ENCODE measurements around the gene PNKP.
A peak's percentile ranks its signal among the peaks of the same experiment; 100 is the strongest.

PNKP gene

GRCh38 chr19:49866933-49867782, at the start of gene PNKP:
TSS of gene PNKP (minus strand) at chr19:49867576. CDS start at chr19:49867204, 372 bp downstream.
- DNase-seq, result peak; percentile 86 to 89

GRCh38 chr19:49915271-49915670, 47.9 kb upstream of the PNKP start:
- DNase-seq, result no peak

DNA sequence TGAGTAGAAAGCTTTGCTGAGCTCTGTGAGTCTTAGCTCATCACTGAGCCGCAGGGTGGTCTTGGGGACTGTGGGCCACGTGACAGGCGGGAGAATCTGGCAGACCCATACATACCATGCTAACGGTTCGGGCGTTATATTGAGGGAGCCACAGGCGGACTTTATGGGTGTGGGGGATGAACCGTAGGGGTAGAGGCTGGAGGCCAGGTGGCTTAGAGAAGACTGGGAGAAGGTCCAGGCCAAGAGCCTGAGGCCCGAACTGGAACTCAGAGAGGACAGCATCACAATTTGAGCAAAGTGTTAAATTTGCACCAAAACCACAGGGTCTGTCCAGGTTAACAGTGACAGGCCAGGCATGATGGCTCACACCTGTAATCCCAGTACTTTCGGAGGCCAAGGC, 46.3 kb upstream of the PNKP start:
- DNase-seq, result no peak

- DNase-seq, result no peak
These were observed 45.7 kb upstream of the PNKP start for GRCh38 chr19:49912965-49913685.

DNA sequence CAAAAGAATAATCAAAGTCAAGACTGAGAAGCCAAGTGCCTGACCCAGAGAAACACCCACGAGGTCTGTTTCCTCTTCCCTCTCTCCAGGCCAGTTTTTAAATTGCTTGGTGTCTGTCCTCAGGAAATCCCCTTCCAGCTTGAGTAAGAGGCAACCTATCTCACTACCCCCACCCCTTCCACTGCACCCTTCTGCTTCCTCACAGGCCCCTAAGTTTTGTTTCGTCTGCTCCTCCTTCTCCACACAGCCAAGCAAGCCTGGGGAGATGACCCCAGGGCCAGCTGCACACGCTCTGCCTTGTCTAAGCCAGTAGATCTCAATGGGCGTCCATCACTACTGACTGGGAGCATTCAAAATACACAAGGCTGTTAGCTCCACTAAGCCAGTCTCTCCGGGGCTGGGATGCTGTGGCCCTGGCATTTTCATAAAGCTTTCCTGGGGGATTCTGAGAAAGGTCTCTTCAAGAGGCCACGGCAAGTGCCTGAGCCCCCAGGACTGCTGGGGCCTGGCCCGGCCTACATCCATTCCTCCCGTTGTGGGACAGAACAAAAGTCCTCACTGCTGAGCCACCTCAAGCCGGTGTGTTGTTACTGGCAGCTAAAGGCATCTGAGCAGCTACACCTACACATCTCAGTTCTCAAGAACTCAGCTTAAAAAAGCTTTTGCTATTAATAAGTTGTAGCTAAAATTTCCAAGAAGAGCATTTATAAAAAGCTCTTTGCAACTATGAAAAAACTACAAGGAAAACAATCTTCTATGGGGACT, 44.2 kb upstream of the PNKP start:
- peak; percentile 48 to 66 for DNase-seq

DNA sequence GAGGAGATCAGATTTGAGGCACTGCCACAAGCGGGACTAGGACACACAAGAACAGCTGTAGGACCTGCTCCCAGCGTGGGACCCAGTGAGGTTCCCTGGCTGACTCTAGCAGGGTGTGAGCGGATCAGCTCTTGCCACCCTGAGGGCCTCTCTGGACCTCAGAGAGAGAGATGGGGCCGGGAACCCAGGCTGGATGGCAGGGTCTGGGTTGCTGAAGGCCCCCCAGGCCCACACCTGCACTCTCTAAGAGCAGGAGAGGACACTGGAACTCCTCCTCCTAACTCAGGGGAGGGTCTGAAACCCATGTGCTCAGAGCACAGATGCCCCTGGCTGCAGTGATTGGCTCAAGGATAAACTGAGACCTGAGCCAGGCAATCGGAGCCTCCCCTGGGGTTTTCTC, 42.8 kb upstream of the PNKP start:
- no peak for DNase-seq

GRCh38 chr19:49908480-49909420, 41.4 kb upstream of the PNKP start:
- no peak for DNase-seq

GRCh38 chr19:49907745-49908446, 40.5 kb upstream of the PNKP start:
- DNase-seq, result peak in 1 of 2 donors; percentile 12

GRCh38 chr19:49906879-49907564, 39.6 kb upstream of the PNKP start:
- DNase-seq, result no peak

DNA sequence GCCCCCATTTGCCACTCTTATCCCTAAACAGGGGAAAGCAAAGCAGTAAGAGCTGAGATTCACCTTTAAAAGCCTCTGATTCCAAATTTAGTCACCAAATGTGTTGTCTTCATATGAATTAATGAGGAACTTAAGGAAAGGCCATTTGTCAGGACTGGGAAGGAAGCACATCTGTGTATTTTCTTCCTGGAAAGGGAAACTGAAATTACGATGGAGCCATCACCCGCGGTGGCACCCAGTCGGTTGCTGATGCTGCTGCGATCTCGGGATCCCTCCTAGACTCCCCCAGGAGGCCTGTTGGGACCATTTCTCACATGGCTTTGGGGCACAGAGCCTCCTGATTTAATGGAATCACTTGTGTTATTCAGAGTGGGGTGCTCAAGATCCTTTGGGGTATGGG, 36.8 kb upstream of the PNKP start:
- peak in 1 of 2 donors; percentile 29 for DNase-seq

- DNase-seq, result peak; percentile 85 to 90
These were observed 29.7 kb upstream of the PNKP start, which contains the start of gene IL4I1 for GRCh38 chr19:49896863-49897621. TSS of gene IL4I1 (minus strand) at chr19:49896887. CDS start at chr19:49896160, 727 bp downstream.

DNA sequence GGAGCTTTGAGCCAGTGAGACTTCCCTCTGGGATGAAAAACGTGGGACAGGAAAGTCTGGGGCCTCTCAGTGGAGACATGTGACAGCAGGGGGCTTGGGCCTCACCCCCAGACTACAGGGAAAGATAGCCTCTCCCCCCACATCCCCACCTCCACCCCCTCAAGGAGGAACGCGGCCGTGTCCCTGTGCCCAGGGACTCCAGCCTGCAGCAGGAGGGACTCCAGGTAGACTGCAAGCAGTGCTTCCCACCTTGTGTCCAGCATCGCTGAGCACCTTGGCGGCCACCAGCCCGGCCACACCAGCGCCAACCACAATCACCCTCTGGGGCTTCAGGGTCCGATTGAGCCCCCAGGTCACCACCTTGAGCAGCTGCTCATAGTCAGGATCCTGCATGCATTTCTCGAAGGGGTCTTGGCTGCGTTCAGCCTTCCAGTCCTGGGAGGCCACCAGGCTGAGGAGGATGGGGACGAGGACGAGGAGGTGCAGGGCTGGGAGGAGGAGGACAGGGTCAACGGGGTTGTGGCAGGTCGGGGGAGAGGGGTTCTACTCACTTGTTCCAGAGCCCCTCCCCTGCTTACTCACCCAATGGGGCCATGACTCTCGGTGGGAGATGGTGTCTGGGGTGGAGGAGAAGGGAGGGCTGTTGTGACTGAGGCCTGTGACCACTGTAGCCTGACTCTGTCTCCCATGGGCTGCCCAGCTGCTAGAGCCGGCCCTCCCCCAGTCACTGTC, 28.4 kb upstream of the PNKP start:
- DNase-seq, result no peak

DNA sequence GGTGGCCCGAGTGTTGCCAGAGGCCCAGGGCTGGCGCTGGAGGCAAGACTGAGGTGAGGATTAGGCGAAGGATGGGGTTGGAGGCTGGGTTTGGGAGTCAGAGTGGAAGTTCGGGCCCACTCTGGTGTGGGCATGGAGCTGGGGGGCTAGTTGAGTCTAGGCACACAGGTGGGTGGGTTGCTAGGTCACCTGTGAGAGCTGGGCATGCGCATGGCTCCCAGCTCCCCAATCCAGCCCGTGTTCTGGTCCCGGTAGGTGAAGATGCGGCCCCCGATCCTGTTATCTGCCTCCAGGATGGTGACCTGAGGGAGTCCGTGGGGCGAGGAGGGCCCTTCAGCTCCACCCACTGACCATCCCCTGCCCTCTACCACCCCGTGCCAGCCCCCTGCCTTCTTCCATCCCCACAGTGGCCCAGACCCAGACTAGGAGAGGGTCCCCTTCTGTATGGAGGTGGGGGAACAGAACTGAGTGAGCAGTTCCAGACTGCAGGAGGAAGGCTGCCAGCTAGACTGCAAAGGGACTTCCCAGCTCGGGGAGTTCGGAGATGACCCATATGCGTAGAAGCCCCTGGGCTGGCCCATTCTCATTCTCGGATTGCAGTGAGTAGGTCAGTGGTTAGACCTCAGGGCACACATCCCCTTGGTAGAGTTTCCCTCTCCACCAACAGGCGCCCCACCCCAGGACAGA, 27.6 kb upstream of the PNKP start:
- peak; percentile 52 to 63 for DNase-seq

GRCh38 chr19:49894011-49894664, 26.8 kb upstream of the PNKP start:
- DNase-seq, result no peak

DNA sequence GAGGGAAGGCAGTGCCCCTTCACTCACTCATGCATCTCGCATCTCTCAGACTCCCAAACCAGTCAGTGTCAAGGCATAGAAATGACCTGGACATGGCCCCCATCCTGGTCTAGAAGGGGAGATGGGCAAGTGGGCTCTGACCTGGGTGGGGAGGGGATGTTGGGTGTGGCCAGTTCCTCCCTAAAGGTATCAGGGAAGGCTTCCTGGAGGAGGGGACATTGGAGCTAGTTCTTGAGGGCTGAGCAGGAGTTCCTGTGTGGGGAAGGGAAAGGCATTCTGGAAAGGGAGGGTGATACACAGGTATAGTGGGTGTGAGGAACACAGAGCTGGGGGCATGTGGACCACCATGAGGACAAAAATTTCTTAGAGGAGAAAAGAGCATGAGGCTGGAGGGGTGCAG, 25.3 kb upstream of the PNKP start:
- DNase-seq, result no peak

- DNase-seq, result no peak
These were observed 24.0 kb upstream of the PNKP start for GRCh38 chr19:49891393-49891792.

GRCh38 chr19:49890349-49891311, 23.3 kb upstream of the PNKP start:
- peak; percentile 64 to 82 for DNase-seq

Data from CD4-positive, alpha-beta T cell treated with Interferon alpha-2 for 1 hour (primary cell).